PC-3 (cell line): ENCODE measurements around the gene NUP62. TPM values are rescaled to one million over a fixed set of nuclear protein-coding genes. Genes with fewer than 3 reads are reported as not detected.

Experiments used
- ATAC-seq: fragments of 200-7000 bp; cut with Tn5 transposase; 2 replicates; pipeline ENCODE4 v1.9.1; 2020; ENCODE audit warnings: mild to moderate bottlenecking, moderate library complexity
- BruUV-seq: library from RNA; stranded (reverse); fragments of 400-500 nt; replicated peaks from 2 replicates; lab custom pipeline; 2021; lab: Mats Ljungman, UMichigan
- CTCF ChIA-PET: fragments of 300-600 bp; sonication (Branson Sonifier 250); formaldehyde crosslinking; loops from one replicate; lab custom pipeline; 2022; ENCODE audit warnings: antibody characterized with exemption; lab: Charles Lee
- POLR2A ChIA-PET: fragments of 300-600 bp; sonication (Branson Sonifier 250); formaldehyde crosslinking; loops from one replicate; lab custom pipeline; 2022; ENCODE audit warnings: antibody characterized with exemption; ENCODE audit not compliant: unreplicated experiment; lab: Charles Lee
- DNase-seq: peaks from one replicate; pipeline ENCODE4 v3.0.0-alpha.2; 2015
- H2AFZ ChIP-seq: fragments of 300-600 bp; sonication (generic); 2 replicates; pipeline ENCODE4 v1.6.0; 2016; ENCODE audit warnings: antibody characterized with exemption, low read length
- H3F3A ChIP-seq: fragments of 300-600 bp; sonication (generic); one replicate; pipeline ENCODE4 v1.6.0; 2017; ENCODE audit warnings: antibody characterized with exemption, low read length, control low read depth, mild to moderate bottlenecking; ENCODE audit not compliant: unreplicated experiment
- H3K27ac ChIP-seq: fragments of 300-600 bp; sonication (generic); 2 replicates; pipeline ENCODE4 v1.5.1; 2016; ENCODE audit warnings: mild to moderate bottlenecking, low read length
- H3K27me3 ChIP-seq: fragments of 300-600 bp; sonication (generic); 2 replicates; pipeline ENCODE4 v1.6.1; 2016; ENCODE audit warnings: low read length, mixed read lengths
- H3K36me3 ChIP-seq: fragments of 300-600 bp; sonication (generic); 2 replicates; pipeline ENCODE4 v1.6.1; 2016; ENCODE audit warnings: low read depth, mixed run types, low read length, mixed read lengths
- H3K4me1 ChIP-seq: fragments of 300-600 bp; sonication (generic); 2 replicates; pipeline ENCODE4 v1.5.1; 2016; ENCODE audit warnings: low read length; ENCODE audit not compliant: insufficient read depth
- H3K4me2 ChIP-seq: fragments of 300-600 bp; sonication (generic); 2 replicates; pipeline ENCODE4 v1.6.0; 2016; ENCODE audit warnings: low read length
- H3K4me3 ChIP-seq: fragments of 300-600 bp; sonication (generic); 2 replicates; pipeline ENCODE4 v1.5.1; 2016; ENCODE audit warnings: mild to moderate bottlenecking, low read length, mixed read lengths
- H3K79me2 ChIP-seq: fragments of 300-600 bp; sonication (generic); 2 replicates; pipeline ENCODE4 v1.6.1; 2017; ENCODE audit warnings: low read length, mixed read lengths
- H3K9ac ChIP-seq: fragments of 300-600 bp; sonication (generic); 2 replicates; pipeline ENCODE4 v1.6.0; 2016; ENCODE audit warnings: mild to moderate bottlenecking, low read length
- H3K9me2 ChIP-seq: fragments of 300-600 bp; sonication (generic); replicated peaks from 2 replicates; pipeline ENCODE4 v1.6.1; 2016; ENCODE audit warnings: mixed run types, low read length, mixed read lengths
- H3K9me3 ChIP-seq: fragments of 300-600 bp; sonication (generic); 2 replicates; pipeline ENCODE4 v1.6.1; 2016; ENCODE audit warnings: low read length, mixed read lengths
- H4K20me1 ChIP-seq: fragments of 300-600 bp; sonication (generic); 2 replicates; pipeline ENCODE4 v1.6.1; 2016; ENCODE audit warnings: low read length, mixed read lengths
- CTCF ChIP-seq: fragments of 300-600 bp; sonication (generic); conservative IDR thresholded peaks from 2 replicates; pipeline ENCODE4 v1.5.1; 2017; ENCODE audit warnings: antibody characterized with exemption, low read depth, mild to moderate bottlenecking, low read length
- EZH2 ChIP-seq: fragments of 300-600 bp; sonication (generic); IDR thresholded peaks from one replicate; pipeline ENCODE4 v1.6.1; 2017; ENCODE audit warnings: antibody characterized with exemption, mild to moderate bottlenecking, low read length; ENCODE audit not compliant: unreplicated experiment
- EZH2phosphoT487 ChIP-seq: fragments of 300-600 bp; sonication (generic); IDR thresholded peaks from 2 replicates; pipeline ENCODE4 v1.6.1; 2018; ENCODE audit warnings: mild to moderate bottlenecking, antibody characterized with exemption, low read length, borderline replicate concordance
- intact Hi-C: fragments of 100-400 bp; cut with micrococcal nuclease; formaldehyde crosslinking; loops from 2 replicates; pipeline ENCODE4 v1.9.0; 2023
- total RNA-seq: library from RNA; depleted of rRNA; stranded (reverse); fragments of >200 nt; gene quantifications from 2 replicates; pipeline ENCODE4 v1.2.3, GENCODE V29; 2014

NUP62 gene
- total RNA-seq, 1 experiment from 2014 or later: 129 TPM

- H3K27me3 ChIP-seq: no peaks in the 10 kb centered on the region
- H3K4me3 ChIP-seq: no peak overlapping the region
- peaks cover 17% of the 10 kb centered on the region for H4K20me1 ChIP-seq
- ChIA-PET CTCF (no interaction called here), POLR2A (no interaction called here)
- peaks cover 8% of the 10 kb centered on the region for H3K4me1 ChIP-seq
- H3K9me2 ChIP-seq: no peaks in the 10 kb centered on the region
- ATAC-seq (no peak; the same call in 1 of the 2 replicates), DNase-seq (no peak)
- intact Hi-C loops: no loop called here
- H3K9ac ChIP-seq: no peak overlapping the region
- H3K4me2 ChIP-seq: no peak overlapping the region
- H3F3A ChIP-seq: peaks cover 5% of the 10 kb centered on the region
- peaks cover 33% of the 10 kb centered on the region for H3K79me2 ChIP-seq
- BruUV-seq: no TSS peak
- TF ChIP-seq EZH2 (no peak), CTCF (no peak), EZH2phosphoT487 (no peak)
- H3K36me3 ChIP-seq: peaks cover 54% of the 10 kb centered on the region
- H3K27ac ChIP-seq: no peak overlapping the region
- no peak overlapping the region for H2AFZ ChIP-seq
- no peaks in the 10 kb centered on the region for H3K9me3 ChIP-seq
These were observed 68.2 kb downstream of the NUP62 start for GRCh38 chr19:49861107-49861506.

GRCh38 chr19:49860336-49861102 is 68.8 kb downstream of the NUP62 start:
- Histone ChIP-seq H3K27ac (no peak overlapping the region), H3K9ac (no peak overlapping the region)

More at GRCh38 chr19:49860336-49861102, 68.8 kb downstream of the NUP62 start:
- Histone ChIP-seq H4K20me1 (peaks cover 17% of the 10 kb centered on the region), H3K36me3 (peaks cover 55% of the 10 kb centered on the region), H3K4me3 (no peak overlapping the region), H2AFZ (no peak overlapping the region), H3K79me2 (peaks cover 27% of the 10 kb centered on the region), H3F3A (peaks cover 5% of the 10 kb centered on the region), H3K4me2 (no peak overlapping the region), H3K9me2 (no peaks in the 10 kb centered on the region), H3K9me3 (no peaks in the 10 kb centered on the region), H3K27me3 (no peaks in the 10 kb centered on the region), H3K4me1 (peaks cover 2% of the 10 kb centered on the region; the same call in 1 of the 2 replicates)
- TF ChIP-seq CTCF (no peak), EZH2 (no peak), EZH2phosphoT487 (no peak)
- ChIA-PET CTCF (no interaction called here), POLR2A (no interaction called here)
- intact Hi-C loops: no loop called here
- BruUV-seq: no TSS peak
- DNase-seq (no peak), ATAC-seq (no peak)
